ENCODE results near the gene CIAO1.

- no peak for TF ChIP-seq CTCF (IDR thresholded peaks at IDR 0.05; ENCODE audit: insufficient read depth, low read length, poor library complexity, severe bottlenecking)
- no peak for TF ChIP-seq EZH2phosphoT487 (conservative IDR thresholded peaks at IDR 0.05; ENCODE audit: low read length)
Observed at GRCh38 chr2:96262306-96262705, 3.7 kb upstream of the CIAO1 start.
